Measurements from ENCODE around the gene CELSR1. TPM values are rescaled to one million over a fixed set of nuclear protein-coding genes. Genes with fewer than 3 reads are reported as not detected.

Gene CELSR1
- total RNA-seq, 2 donors from 2014 or later: 24.4 to 34.1 TPM

DNA sequence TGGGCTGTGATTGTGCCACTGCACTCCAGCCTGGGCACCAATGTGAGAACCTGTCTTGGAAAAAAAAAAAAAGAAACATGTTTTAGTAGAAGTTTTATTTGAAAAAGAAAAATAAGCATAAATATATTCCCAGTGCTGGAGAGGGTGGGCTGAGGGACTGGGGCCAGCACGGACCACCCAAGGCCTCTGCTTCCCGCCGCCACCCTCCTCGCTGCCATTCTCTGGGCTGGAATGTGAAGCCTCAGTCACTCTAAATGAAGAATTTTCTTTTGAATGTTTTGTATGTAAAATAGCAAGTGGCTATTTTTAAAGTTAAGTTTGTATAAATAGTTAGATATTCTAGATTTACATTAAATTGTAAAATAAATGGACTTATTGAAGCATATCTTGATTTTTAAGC is 207.0 kb downstream of the CELSR1 start:
- H3K36me3 ChIP-seq (ENCODE audit: control insufficient read depth, insufficient read depth, low read length): peaks cover 47% of the 10 kb centered on the region
- no peak for DNase-seq
- H3K4me1 ChIP-seq (ENCODE audit: control insufficient read depth, insufficient read depth, low read length): peaks cover 5% of the 10 kb centered on the region
- H3K4me3 ChIP-seq (ENCODE audit: low read length): no peak overlapping the region
- Mint-ChIP-seq H3K9me3 (no peaks in the 10 kb centered on the region), H3K4me1 (peaks cover 32% of the 10 kb centered on the region), H3K27ac (no peak overlapping the region), H3K36me3 (ENCODE audit: low read depth) (peaks cover 31% of the 10 kb centered on the region), H3K27me3 (ENCODE audit: insufficient read depth) (no peaks in the 10 kb centered on the region), H3K4me3 (no peak overlapping the region)
- no peaks in the 10 kb centered on the region for H3K27me3 ChIP-seq (ENCODE audit: control insufficient read depth, insufficient read depth, low read length, poor library complexity, severe bottlenecking)
- 100% methylated on average over 4 of the region's 4 CpGs; no CpG with 5 or more reads in 1 of the 2 experiments for WGBS, 2 experiments (ENCODE audit: insufficient coverage in 1 of 2, insufficient read length in 1 of 2)
- H3K9me3 ChIP-seq (ENCODE audit: control insufficient read depth, low read length): no peaks in the 10 kb centered on the region
- H3K27ac ChIP-seq (ENCODE audit: low read depth, low read length): no peak overlapping the region
- H3K9ac ChIP-seq (ENCODE audit: extremely low read depth, low read length, poor library complexity, severe bottlenecking): no peak overlapping the region
- TF ChIP-seq, protein P1, sequence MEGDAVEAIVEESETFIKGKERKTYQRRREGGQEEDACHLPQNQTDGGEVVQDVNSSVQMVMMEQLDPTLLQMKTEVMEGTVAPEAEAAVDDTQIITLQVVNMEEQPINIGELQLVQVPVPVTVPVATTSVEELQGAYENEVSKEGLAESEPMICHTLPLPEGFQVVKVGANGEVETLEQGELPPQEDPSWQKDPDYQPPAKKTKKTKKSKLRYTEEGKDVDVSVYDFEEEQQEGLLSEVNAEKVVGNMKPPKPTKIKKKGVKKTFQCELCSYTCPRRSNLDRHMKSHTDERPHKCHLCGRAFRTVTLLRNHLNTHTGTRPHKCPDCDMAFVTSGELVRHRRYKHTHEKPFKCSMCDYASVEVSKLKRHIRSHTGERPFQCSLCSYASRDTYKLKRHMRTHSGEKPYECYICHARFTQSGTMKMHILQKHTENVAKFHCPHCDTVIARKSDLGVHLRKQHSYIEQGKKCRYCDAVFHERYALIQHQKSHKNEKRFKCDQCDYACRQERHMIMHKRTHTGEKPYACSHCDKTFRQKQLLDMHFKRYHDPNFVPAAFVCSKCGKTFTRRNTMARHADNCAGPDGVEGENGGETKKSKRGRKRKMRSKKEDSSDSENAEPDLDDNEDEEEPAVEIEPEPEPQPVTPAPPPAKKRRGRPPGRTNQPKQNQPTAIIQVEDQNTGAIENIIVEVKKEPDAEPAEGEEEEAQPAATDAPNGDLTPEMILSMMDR (conservative IDR thresholded peaks at IDR 0.05): no peak

DNA sequence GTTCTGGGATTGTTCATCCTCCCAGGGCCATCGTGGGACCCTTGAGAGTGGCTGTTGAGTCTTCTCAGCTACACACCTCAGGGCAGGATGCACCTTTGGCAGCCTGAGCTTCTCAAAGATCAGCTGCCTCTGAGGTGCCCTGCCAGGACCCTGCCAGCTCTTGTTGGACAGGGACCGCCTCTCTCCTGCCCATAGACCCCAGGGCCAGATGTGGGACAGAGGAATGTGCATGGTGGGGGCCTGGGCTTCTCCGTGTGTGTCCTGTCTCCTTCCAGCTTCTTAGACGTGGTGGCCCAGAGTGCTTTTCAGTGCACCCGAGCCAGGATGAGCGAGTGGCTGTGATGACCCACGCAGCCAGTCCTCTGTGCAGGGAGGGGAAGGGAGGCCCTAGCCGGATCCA is 207.8 kb downstream of the CELSR1 start:
- Mint-ChIP-seq H3K9me3 (no peaks in the 10 kb centered on the region), H3K27me3 (ENCODE audit: insufficient read depth) (no peaks in the 10 kb centered on the region), H3K4me1 (peaks cover 29% of the 10 kb centered on the region), H3K4me3 (no peak overlapping the region), H3K36me3 (ENCODE audit: low read depth) (peaks cover 37% of the 10 kb centered on the region), H3K27ac (no peak overlapping the region)
- Histone ChIP-seq H3K9ac (ENCODE audit: extremely low read depth, low read length, poor library complexity, severe bottlenecking) (no peak overlapping the region), H3K4me1 (ENCODE audit: control insufficient read depth, insufficient read depth, low read length) (peaks cover 5% of the 10 kb centered on the region), H3K27me3 (ENCODE audit: control insufficient read depth, insufficient read depth, low read length, poor library complexity, severe bottlenecking) (no peaks in the 10 kb centered on the region), H3K27ac (ENCODE audit: low read depth, low read length) (no peak overlapping the region), H3K4me3 (ENCODE audit: low read length) (no peak overlapping the region), H3K9me3 (ENCODE audit: control insufficient read depth, low read length) (no peaks in the 10 kb centered on the region), H3K36me3 (ENCODE audit: control insufficient read depth, insufficient read depth, low read length) (peaks cover 52% of the 10 kb centered on the region)
- WGBS, 2 experiments (ENCODE audit: insufficient coverage in 1 of 2, insufficient read length in 1 of 2): 88 to 98% methylated on average over 2 to 7 of the region's 8 CpGs
- TF ChIP-seq, protein P1 (conservative IDR thresholded peaks at IDR 0.05): no peak
- DNase-seq: no peak

- Histone ChIP-seq H3K27me3 (ENCODE audit: control insufficient read depth, insufficient read depth, low read length, poor library complexity, severe bottlenecking) (no peaks in the 10 kb centered on the region), H3K27ac (ENCODE audit: low read depth, low read length) (no peak overlapping the region), H3K9me3 (ENCODE audit: control insufficient read depth, low read length) (no peaks in the 10 kb centered on the region), H3K9ac (ENCODE audit: extremely low read depth, low read length, poor library complexity, severe bottlenecking) (no peak overlapping the region), H3K36me3 (ENCODE audit: control insufficient read depth, insufficient read depth, low read length) (peaks cover 58% of the 10 kb centered on the region), H3K4me3 (ENCODE audit: low read length) (no peak overlapping the region), H3K4me1 (ENCODE audit: control insufficient read depth, insufficient read depth, low read length) (peaks cover 2% of the 10 kb centered on the region)
- Mint-ChIP-seq H3K4me3 (no peak overlapping the region), H3K27me3 (ENCODE audit: insufficient read depth) (no peaks in the 10 kb centered on the region), H3K4me1 (peaks cover 24% of the 10 kb centered on the region), H3K9me3 (no peaks in the 10 kb centered on the region), H3K36me3 (ENCODE audit: low read depth) (peaks cover 43% of the 10 kb centered on the region), H3K27ac (no peak overlapping the region)
- TF ChIP-seq, protein P1 (conservative IDR thresholded peaks at IDR 0.05): no peak
- 97 to 98% methylated on average over 9 to 11 of the region's 11 CpGs for WGBS, 2 experiments (ENCODE audit: insufficient coverage in 1 of 2, insufficient read length in 1 of 2)
- no peak for DNase-seq
Measured at GRCh38 chr22:46328797-46329196, 208.6 kb downstream of the CELSR1 start.
